Colonic mucosa (tissue), 4 donors: ENCODE results near the gene TFPI2. TPM values are rescaled to one million over a fixed set of nuclear protein-coding genes. Genes with fewer than 3 reads are reported as not detected.

Source experiments
- DNase-seq: peaks from one replicate; pipeline ENCODE4 v3.0.0-alpha.2; 2020
- H3K27ac ChIP-seq: fragments of 200-600 bp; one replicate; pipeline ENCODE4 v1.8.0; 2021
- H3K27me3 ChIP-seq: fragments of 200-600 bp; one replicate; pipeline ENCODE4 v1.8.0; 2021
- H3K36me3 ChIP-seq: fragments of 200-600 bp; one replicate; pipeline ENCODE4 v1.8.0; 2021
- H3K4me1 ChIP-seq: fragments of 200-600 bp; one replicate; pipeline ENCODE4 v1.8.0; 2021; ENCODE audit warnings: mild to moderate bottlenecking
- H3K4me3 ChIP-seq: fragments of 200-600 bp; one replicate; pipeline ENCODE4 v1.8.0; 2021
- H3K9ac ChIP-seq, 2 donors: one replicate each; pipeline ENCODE4 v1.7.0; 2013; ENCODE audit warnings: control low read depth in 2 of 2, low read depth in 2 of 2, low read length in 2 of 2
- H3K9me3 ChIP-seq: fragments of 200-600 bp; one replicate; pipeline ENCODE4 v1.8.0; 2021
- CTCF ChIP-seq: fragments of 200-600 bp; IDR thresholded peaks from one replicate; pipeline ENCODE4 v1.8.0; 2022; ENCODE audit warnings: antibody characterized with exemption, mild to moderate bottlenecking
- intact Hi-C: fragments of 100-400 bp; cut with DNase I; formaldehyde crosslinking; loops from one replicate; pipeline ENCODE4 v1.14.1; 2022
- total RNA-seq, 2 donors: library from RNA; stranded (reverse); fragmentation: NEBNext Ultra II Directional in 1 of 2; extraction: Animal tissue kit (Norgen Biotek cat#: 25700) in 1 of 2; gene quantifications; one replicate each; pipeline ENCODE4 v1.2.1, GENCODE V29; 2021
- donor health status: healthy.
- donor health status: DM: no; HTN: no; CAD: no.
- donor health status: DM: no; HTN: no; CAD: no.

TFPI2 gene
- total RNA-seq, 2 donors from 2014 or later, result 0.30 to 1.6 TPM

GRCh38 chr7:93890041-93890463 lies 501 bp downstream of the TFPI2 start:
- TF ChIP-seq CTCF, result no peak
- no peaks in the 10 kb centered on the region for H3K36me3 ChIP-seq
- H3K27me3 ChIP-seq, result peaks cover 16% of the 10 kb centered on the region
- no peaks in the 10 kb centered on the region for H3K4me1 ChIP-seq
- peak overlapping the region; percentile 31 for H3K4me3 ChIP-seq
- intact Hi-C loops, result no loop called here
- DNase-seq, result no peak
- H3K9ac ChIP-seq, result no peak overlapping the region
- no peaks in the 10 kb centered on the region for H3K9me3 ChIP-seq
- H3K27ac ChIP-seq, result no peak overlapping the region

GRCh38 chr7:93889261-93889660 lies 1.3 kb downstream of the TFPI2 start:
- no peak overlapping the region for H3K27ac ChIP-seq
- no peak overlapping the region for H3K4me3 ChIP-seq
- peaks cover 16% of the 10 kb centered on the region for H3K27me3 ChIP-seq
- H3K4me1 ChIP-seq, result no peaks in the 10 kb centered on the region
- TF ChIP-seq CTCF, result no peak
- intact Hi-C loops, result no loop called here
- DNase-seq, result no peak
- no peak overlapping the region for H3K9ac ChIP-seq
- H3K36me3 ChIP-seq, result no peaks in the 10 kb centered on the region
- no peaks in the 10 kb centered on the region for H3K9me3 ChIP-seq

GRCh38 chr7:93884541-93884940 lies 6.0 kb downstream of the TFPI2 start:
- no peak for DNase-seq
- Histone ChIP-seq H3K27me3 (peaks cover under 1% of the 10 kb centered on the region), H3K9ac (no peak overlapping the region), H3K4me3 (no peak overlapping the region), H3K36me3 (no peaks in the 10 kb centered on the region), H3K27ac (no peak overlapping the region), H3K9me3 (no peaks in the 10 kb centered on the region), H3K4me1 (no peaks in the 10 kb centered on the region)
- intact Hi-C loops, result no loop called here
- TF ChIP-seq CTCF, result no peak

- Histone ChIP-seq H3K27me3 (no peaks in the 10 kb centered on the region), H3K9ac (no peak overlapping the region), H3K4me3 (no peak overlapping the region), H3K9me3 (no peaks in the 10 kb centered on the region), H3K27ac (no peak overlapping the region), H3K4me1 (no peaks in the 10 kb centered on the region), H3K36me3 (no peaks in the 10 kb centered on the region)
- intact Hi-C loops, result no loop called here
- no peak for TF ChIP-seq CTCF
- DNase-seq, result no peak
Observed at GRCh38 chr7:93883917-93884345, 6.6 kb downstream of the TFPI2 start.

GRCh38 chr7:93883078-93883916 lies 7.3 kb downstream of the TFPI2 start:
- intact Hi-C loops, result no loop called here
- no peak for TF ChIP-seq CTCF
- Histone ChIP-seq H3K36me3 (no peaks in the 10 kb centered on the region), H3K9ac (no peak overlapping the region), H3K27me3 (no peaks in the 10 kb centered on the region), H3K4me1 (no peaks in the 10 kb centered on the region), H3K27ac (no peak overlapping the region), H3K4me3 (no peak overlapping the region), H3K9me3 (no peaks in the 10 kb centered on the region)
- DNase-seq, result no peak
